Measurements from ENCODE around the gene PCSK9.

DNA sequence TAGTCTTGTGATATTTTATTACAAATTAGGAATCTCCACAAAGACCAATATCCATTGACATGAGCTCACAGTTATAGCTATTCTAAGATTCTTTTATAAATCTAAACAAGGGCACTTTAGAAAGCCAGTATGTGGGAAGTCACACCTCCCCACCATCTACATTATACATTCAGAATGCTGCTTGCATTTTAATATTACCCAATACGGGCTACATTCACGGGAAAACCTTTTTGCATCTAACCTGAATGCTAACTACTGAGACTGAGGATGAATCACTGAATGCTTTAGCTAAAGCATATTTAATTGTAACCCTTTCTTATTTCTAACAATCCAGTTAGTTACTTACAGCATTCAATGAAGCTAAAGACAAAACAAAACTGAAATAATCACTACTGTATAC lies 53.1 kb downstream of the PCSK9 start:
- TF ChIP-seq CTCF (IDR thresholded peaks at IDR 0.05) (no peak), POLR2A (IDR thresholded peaks at IDR 0.05) (no peak)

Data from heart left ventricle (tissue), 13 donors.